NCI-H1930 (cell line): ENCODE data around the gene FAAP24.
"Not testable (repeated sequence)": the region's sequence is repeated elsewhere in the genome, so short reads cannot be mapped to it uniquely, and the experiment has no call there.

Experiments
- DNase-seq, 2 experiments: peaks; one replicate each; lab custom pipeline; 2025; lab: John Stamatoyannopoulos, UW

The FAAP24 gene

GRCh38 chr19:32998722-32999121, 26.7 kb downstream of the FAAP24 start:
- no peak for DNase-seq

GRCh38 chr19:33000510-33000909, 28.5 kb downstream of the FAAP24 start:
- no peak for DNase-seq

DNA sequence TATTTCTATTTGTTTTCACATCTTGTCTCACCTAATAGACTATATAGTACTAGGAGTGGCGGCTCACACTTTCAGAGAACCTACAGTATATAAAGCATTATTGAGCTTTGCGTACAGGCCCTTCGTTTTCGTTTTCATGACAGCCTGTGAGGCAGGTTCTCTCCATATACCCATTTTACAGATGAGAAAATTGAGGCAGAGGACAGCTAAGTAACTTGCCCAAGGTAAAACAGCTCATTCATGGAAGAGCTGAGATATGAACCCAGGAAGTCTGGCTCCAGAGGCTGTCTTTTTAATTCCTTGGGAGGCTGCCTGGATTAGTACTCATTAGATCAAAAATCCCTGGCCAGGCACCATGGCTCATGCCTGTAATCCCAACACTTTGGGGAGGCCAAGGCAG, 28.9 kb downstream of the FAAP24 start:
- no peak for DNase-seq

DNA sequence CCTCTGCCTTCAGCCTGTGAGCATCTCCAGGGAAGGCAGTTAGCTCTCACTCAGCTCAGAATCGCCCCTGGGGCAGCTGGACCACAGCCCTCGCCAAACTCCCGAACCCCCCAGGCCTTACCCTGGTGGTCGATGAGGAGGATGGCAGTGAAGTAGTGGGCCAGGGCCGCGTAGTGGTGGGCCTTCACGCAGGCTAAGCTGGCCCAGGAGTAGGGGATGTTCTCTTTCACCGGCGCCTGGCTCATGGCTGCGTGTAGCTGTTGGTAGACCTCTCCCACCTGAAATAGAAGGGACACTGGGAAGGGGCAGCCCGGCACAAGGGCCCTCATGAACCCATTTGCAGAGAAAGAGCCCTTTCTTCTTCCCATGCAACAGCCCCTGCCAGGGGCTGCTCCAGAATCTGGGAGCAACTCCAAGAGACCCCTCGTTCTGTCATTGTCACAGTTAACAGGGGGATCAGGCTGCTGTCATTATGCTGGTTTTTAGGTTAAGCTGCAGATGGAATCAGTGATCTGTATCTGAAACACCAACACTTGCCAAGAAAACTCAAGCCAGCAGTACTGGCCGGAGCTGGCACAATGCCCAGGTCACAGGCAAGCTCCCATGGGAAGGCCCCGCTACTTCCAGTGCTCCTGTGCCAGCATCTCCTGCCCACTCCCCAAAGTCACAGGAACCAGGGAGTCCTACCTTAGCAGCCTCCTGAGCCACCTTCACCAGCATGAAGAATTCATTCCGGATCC, 30.3 kb downstream of the FAAP24 start:
- DNase-seq, result not testable (repeated sequence)

- DNase-seq, result not testable (repeated sequence)
These were observed 31.5 kb downstream of the FAAP24 start for GRCh38 chr19:33003424-33004024.

DNA sequence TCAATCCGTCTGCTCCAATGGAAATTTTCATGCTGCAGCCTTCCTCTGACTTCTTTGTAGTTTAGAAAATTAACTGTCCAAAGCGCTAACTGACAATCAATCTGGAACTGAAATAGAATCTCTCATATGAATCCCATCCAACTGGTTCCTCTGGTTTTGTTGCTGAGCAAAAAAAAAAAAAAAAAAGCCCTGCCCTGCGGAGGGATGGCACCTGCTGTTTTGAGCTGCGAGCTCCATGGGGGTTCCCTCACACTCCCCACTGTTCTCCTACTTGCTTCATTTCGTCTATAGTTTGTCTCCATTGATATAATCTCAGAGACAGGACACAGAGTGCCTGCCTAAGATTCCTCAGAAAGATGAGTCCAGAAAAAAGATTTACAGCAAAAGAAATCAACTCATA, 33.4 kb downstream of the FAAP24 start:
- DNase-seq, result no peak

GRCh38 chr19:33008738-33009137, 36.7 kb downstream of the FAAP24 start:
- DNase-seq, result no peak

DNA sequence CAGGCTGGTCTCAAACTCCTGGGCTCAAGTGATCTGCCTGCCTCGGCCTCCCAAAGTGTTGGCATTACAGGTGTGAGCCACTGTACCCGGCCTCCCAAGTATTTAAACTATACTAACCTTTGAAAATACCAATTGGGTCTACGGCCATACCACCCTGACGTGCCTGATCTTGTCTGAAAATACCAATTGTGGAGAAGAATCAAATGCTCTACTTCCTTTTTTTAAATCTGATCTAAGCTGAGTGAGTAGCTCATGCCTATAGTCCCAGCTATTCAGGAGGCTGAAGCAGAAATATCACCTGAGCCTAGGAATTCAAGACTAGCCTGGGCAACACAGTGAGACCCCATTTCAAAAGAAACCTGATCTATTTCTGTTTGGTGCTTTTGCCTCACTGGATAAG, 38.8 kb downstream of the FAAP24 start:
- DNase-seq, result not testable (repeated sequence)

GRCh38 chr19:33022472-33023116, 50.6 kb downstream of the FAAP24 start:
- no peak for DNase-seq

DNA sequence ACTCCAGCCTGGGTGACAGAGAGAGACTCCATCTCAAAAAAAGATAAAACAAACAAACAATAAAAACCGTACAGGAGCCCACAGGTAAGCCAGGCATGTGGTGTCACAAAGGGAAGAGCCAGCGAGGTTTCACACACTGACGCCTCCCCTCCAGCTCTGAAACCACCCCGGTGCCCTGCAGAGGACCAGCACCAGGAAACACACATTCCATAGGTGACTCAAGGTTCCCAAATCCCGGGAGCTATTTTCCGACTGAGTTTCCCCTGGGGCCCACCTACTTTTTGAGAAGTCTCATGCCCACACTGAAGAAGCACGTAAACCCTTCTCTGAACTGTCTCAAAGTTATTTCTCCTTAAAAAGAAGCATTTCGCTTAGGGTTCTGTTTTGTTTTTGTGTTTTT, 52.4 kb downstream of the FAAP24 start:
- DNase-seq, result no peak

- not testable (repeated sequence) for DNase-seq
These were observed 53.6 kb downstream of the FAAP24 start for GRCh38 chr19:33025468-33026238.

DNA sequence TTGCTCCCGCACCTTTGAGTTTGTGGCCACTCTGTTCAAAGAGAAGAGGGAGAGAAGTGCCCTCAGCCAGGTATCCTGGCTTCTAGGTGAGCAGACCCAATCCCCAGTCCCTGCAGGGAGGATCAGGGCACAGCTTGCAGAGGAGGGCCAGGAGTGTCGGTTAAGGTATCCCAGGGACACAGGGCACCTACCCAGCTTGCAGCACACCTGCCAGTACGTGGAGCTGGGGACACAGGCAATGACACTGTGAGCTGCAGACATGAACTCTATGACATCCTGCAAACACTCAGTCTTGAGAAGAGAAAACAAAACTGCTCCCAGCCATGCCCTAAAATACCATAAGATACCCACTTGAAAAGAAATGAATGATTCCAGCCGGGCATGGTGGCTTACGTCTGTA, 54.6 kb downstream of the FAAP24 start:
- not testable (repeated sequence) for DNase-seq
